DMS79 treated with DMSO at 0.1 percent for 48 hours (cell line): ENCODE measurements around the gene PLSCR5.

Experiments
- DNase-seq: peaks from one replicate; lab custom pipeline; 2025; lab: John Stamatoyannopoulos, UW

The PLSCR5 gene

GRCh38 chr3:146605106-146605505 is at the start of gene PLSCR5:
TSS of gene PLSCR5 (minus strand) at chr3:146605346. CDS start at chr3:146605212, 134 bp downstream.
- no peak for DNase-seq

- DNase-seq = no peak
These were observed 48.8 kb upstream of the PLSCR5 start for GRCh38 chr3:146653978-146654377.

GRCh38 chr3:146650691-146651442 is 45.7 kb upstream of the PLSCR5 start:
- no peak for DNase-seq

- DNase-seq = no peak
These were observed 41.1 kb upstream of the PLSCR5 start for GRCh38 chr3:146646261-146646660.

GRCh38 chr3:146640955-146641867 is 36.1 kb upstream of the PLSCR5 start:
- no peak for DNase-seq

GRCh38 chr3:146640361-146640760 is 35.2 kb upstream of the PLSCR5 start:
- DNase-seq = no peak

- no peak for DNase-seq
These were observed 33.6 kb upstream of the PLSCR5 start for GRCh38 chr3:146638718-146639117.

GRCh38 chr3:146637871-146638270 is 32.7 kb upstream of the PLSCR5 start:
- DNase-seq = no peak

GRCh38 chr3:146636881-146637280 is 31.7 kb upstream of the PLSCR5 start:
- no peak for DNase-seq

- DNase-seq = no peak
These were observed 29.2 kb upstream of the PLSCR5 start for GRCh38 chr3:146634346-146634745.

- DNase-seq = no peak
These were observed 23.5 kb upstream of the PLSCR5 start for GRCh38 chr3:146628671-146629070.

GRCh38 chr3:146626403-146627122 is 21.4 kb upstream of the PLSCR5 start:
- no peak for DNase-seq

GRCh38 chr3:146625186-146625775 is 20.1 kb upstream of the PLSCR5 start:
- DNase-seq = no peak

GRCh38 chr3:146621723-146622122 is 16.6 kb upstream of the PLSCR5 start:
- no peak for DNase-seq

- no peak for DNase-seq
These were observed 6.9 kb upstream of the PLSCR5 start for GRCh38 chr3:146612015-146612414.

- no peak for DNase-seq
These were observed 6.0 kb upstream of the PLSCR5 start for GRCh38 chr3:146611096-146611495.

GRCh38 chr3:146598535-146598934 is 6.6 kb downstream of the PLSCR5 start:
- DNase-seq = no peak

GRCh38 chr3:146594843-146595482 is 10.2 kb downstream of the PLSCR5 start:
- no peak for DNase-seq

GRCh38 chr3:146593776-146594175 is 11.4 kb downstream of the PLSCR5 start:
- no peak for DNase-seq

GRCh38 chr3:146590521-146590920 is 14.6 kb downstream of the PLSCR5 start:
- DNase-seq = no peak

- peak; percentile 31 for DNase-seq
These were observed 15.1 kb downstream of the PLSCR5 start for GRCh38 chr3:146589899-146590508.
